ENCODE results near the gene TBX10.
"Not testable (repeated sequence)": the region's sequence is repeated elsewhere in the genome, so short reads cannot be mapped to it uniquely, and the experiment has no call there.

Gene TBX10

GRCh38 chr11:67632175-67632981, 7.2 kb downstream of the TBX10 start:
- DNase-seq (ENCODE audit: low read depth in 2 of 3, low spot score in 1 of 3): no peak

GRCh38 chr11:67631853-67632174, 7.7 kb downstream of the TBX10 start:
- no peak for DNase-seq (ENCODE audit: low read depth in 2 of 3, low spot score in 1 of 3)

GRCh38 chr11:67631411-67631810, 8.2 kb downstream of the TBX10 start:
- no peak for DNase-seq (ENCODE audit: low read depth in 2 of 3, low spot score in 1 of 3)

GRCh38 chr11:67630943-67631331, 8.6 kb downstream of the TBX10 start:
- no peak for DNase-seq (ENCODE audit: low read depth in 2 of 3, low spot score in 1 of 3)

- peak; percentile 94 to 98 (median 96) for DNase-seq (ENCODE audit: low read depth in 2 of 3, low spot score in 1 of 3)
Measured at GRCh38 chr11:67630228-67630942, 9.2 kb downstream of the TBX10 start.

GRCh38 chr11:67629386-67630227, 10.0 kb downstream of the TBX10 start, which contains the start of gene NUDT8:
NUDT8 (minus strand) TSS chr11:67629937; CDS start chr11:67629911, 26 bp downstream.
- DNase-seq (ENCODE audit: low read depth in 2 of 3, low spot score in 1 of 3): peak; percentile 80 to 86 (median 85)

- no peak for DNase-seq (ENCODE audit: low read depth in 2 of 3, low spot score in 1 of 3)
Measured at GRCh38 chr11:67628710-67629385, 10.7 kb downstream of the TBX10 start.

- no peak for DNase-seq (ENCODE audit: low read depth in 2 of 3, low spot score in 1 of 3)
Measured at GRCh38 chr11:67627812-67628624, 11.5 kb downstream of the TBX10 start.

GRCh38 chr11:67627441-67627811, 12.1 kb downstream of the TBX10 start:
- no peak for DNase-seq (ENCODE audit: low read depth in 2 of 3, low spot score in 1 of 3)

- no peak for DNase-seq (ENCODE audit: low read depth in 2 of 3, low spot score in 1 of 3)
Measured at GRCh38 chr11:67626970-67627369, 12.6 kb downstream of the TBX10 start.

GRCh38 chr11:67626131-67626833, 13.3 kb downstream of the TBX10 start:
- not testable (repeated sequence) for DNase-seq (ENCODE audit: low read depth in 2 of 3, low spot score in 1 of 3)

- DNase-seq (ENCODE audit: low read depth in 2 of 3, low spot score in 1 of 3): not testable (repeated sequence)
Measured at GRCh38 chr11:67623795-67624194, 15.8 kb downstream of the TBX10 start.

- not testable (repeated sequence) for DNase-seq (ENCODE audit: low read depth in 2 of 3, low spot score in 1 of 3)
Measured at GRCh38 chr11:67622905-67623304, 16.7 kb downstream of the TBX10 start.

GRCh38 chr11:67621928-67622327, 17.6 kb downstream of the TBX10 start:
- not testable (repeated sequence) for DNase-seq (ENCODE audit: low read depth in 2 of 3, low spot score in 1 of 3)

GRCh38 chr11:67620621-67621020, 18.9 kb downstream of the TBX10 start:
- not testable (repeated sequence) for DNase-seq (ENCODE audit: low read depth in 2 of 3, low spot score in 1 of 3)

GRCh38 chr11:67619683-67620618, 19.6 kb downstream of the TBX10 start:
- not testable (repeated sequence) for DNase-seq (ENCODE audit: low read depth in 2 of 3, low spot score in 1 of 3)

GRCh38 chr11:67618901-67619659, 20.5 kb downstream of the TBX10 start:
- not testable (repeated sequence) for DNase-seq (ENCODE audit: low read depth in 2 of 3, low spot score in 1 of 3)
